NB4 (cell line): ENCODE results near the gene ROBO4.

Experiments used
- DNase-seq: peaks from one replicate; pipeline ENCODE4 v3.0.0; 2010; ENCODE audit warnings: low read depth
- H3K4me3 ChIP-seq: one replicate; pipeline ENCODE4 v1.5.1; 2011; ENCODE audit warnings: mild to moderate bottlenecking, low read depth, low read length, moderate library complexity
- CTCF ChIP-seq: IDR thresholded peaks from one replicate; pipeline ENCODE4 v1.5.1; 2012; ENCODE audit warnings: low read depth, low read length
- MAX ChIP-seq: IDR thresholded peaks from 2 replicates; pipeline ENCODE4 v1.6.1; 2011; ENCODE audit warnings: low read depth, low read length
- MYC ChIP-seq: IDR thresholded peaks from 2 replicates; pipeline ENCODE4 v1.6.1; 2011; ENCODE audit warnings: low read depth, low read length
- POLR2A ChIP-seq: IDR thresholded peaks from 2 replicates; pipeline ENCODE4 v1.6.1; 2011; ENCODE audit warnings: mild to moderate bottlenecking; ENCODE audit not compliant: insufficient read length; ENCODE audit errors: extremely low read depth

The ROBO4 gene

GRCh38 chr11:124897674-124898262 lies at the start of gene ROBO4:
Gene ROBO4 (minus strand): TSS chr11:124897865. CDS start chr11:124897795, 70 bp downstream.
- no peak for DNase-seq
- TF ChIP-seq POLR2A (no peak), MYC (no peak)
- no peak within 1 kb of the TSS for H3K4me3 ChIP-seq

- no peak overlapping the region for H3K4me3 ChIP-seq
- no peak for DNase-seq
- TF ChIP-seq CTCF, result no peak
- TF ChIP-seq MAX, result no peak
- TF ChIP-seq MYC, result no peak
- no peak for TF ChIP-seq POLR2A
Measured at GRCh38 chr11:124946735-124947141, 49.1 kb upstream of the ROBO4 start.

GRCh38 chr11:124945826-124946225 lies 48.2 kb upstream of the ROBO4 start:
- no peak for DNase-seq
- no peak overlapping the region for H3K4me3 ChIP-seq
- TF ChIP-seq CTCF (no peak), MAX (no peak), POLR2A (no peak), MYC (no peak)

- no peak for DNase-seq
- TF ChIP-seq MAX (no peak), MYC (no peak), CTCF (no peak)
- no peak overlapping the region for H3K4me3 ChIP-seq
Measured at GRCh38 chr11:124944565-124944964, 46.9 kb upstream of the ROBO4 start.

GRCh38 chr11:124943741-124944140 lies 46.1 kb upstream of the ROBO4 start:
- TF ChIP-seq CTCF, result no peak
- no peak for TF ChIP-seq MAX
- TF ChIP-seq POLR2A, result no peak
- TF ChIP-seq MYC, result no peak
- DNase-seq, result no peak
- no peak overlapping the region for H3K4me3 ChIP-seq

- DNase-seq, result no peak
- TF ChIP-seq MAX (no peak), POLR2A (no peak), MYC (no peak), CTCF (no peak)
- H3K4me3 ChIP-seq, result no peak overlapping the region
Measured at GRCh38 chr11:124943254-124943616, 45.6 kb upstream of the ROBO4 start.
